Measurements from ENCODE around the gene ITIH5.

DNA sequence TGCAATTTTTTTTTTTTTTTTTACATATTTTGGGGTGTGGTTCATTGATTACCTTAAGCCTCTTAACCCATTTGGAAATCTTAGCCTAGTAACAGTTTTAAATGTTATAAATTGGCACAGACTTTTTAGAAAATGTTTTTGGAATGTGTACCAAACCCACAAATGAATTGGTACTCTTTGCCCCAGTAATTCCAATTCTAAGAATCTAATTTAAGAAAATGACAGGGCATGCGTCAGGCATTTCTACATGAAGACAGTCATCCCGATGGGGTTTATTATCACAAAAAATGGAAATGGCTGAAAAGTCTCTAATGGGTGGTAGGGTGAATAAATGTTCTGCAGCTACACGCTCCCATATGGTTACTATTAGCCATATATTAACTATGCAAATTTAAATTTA, 54.9 kb downstream of the ITIH5 start:
- TF ChIP-seq, protein P1, sequence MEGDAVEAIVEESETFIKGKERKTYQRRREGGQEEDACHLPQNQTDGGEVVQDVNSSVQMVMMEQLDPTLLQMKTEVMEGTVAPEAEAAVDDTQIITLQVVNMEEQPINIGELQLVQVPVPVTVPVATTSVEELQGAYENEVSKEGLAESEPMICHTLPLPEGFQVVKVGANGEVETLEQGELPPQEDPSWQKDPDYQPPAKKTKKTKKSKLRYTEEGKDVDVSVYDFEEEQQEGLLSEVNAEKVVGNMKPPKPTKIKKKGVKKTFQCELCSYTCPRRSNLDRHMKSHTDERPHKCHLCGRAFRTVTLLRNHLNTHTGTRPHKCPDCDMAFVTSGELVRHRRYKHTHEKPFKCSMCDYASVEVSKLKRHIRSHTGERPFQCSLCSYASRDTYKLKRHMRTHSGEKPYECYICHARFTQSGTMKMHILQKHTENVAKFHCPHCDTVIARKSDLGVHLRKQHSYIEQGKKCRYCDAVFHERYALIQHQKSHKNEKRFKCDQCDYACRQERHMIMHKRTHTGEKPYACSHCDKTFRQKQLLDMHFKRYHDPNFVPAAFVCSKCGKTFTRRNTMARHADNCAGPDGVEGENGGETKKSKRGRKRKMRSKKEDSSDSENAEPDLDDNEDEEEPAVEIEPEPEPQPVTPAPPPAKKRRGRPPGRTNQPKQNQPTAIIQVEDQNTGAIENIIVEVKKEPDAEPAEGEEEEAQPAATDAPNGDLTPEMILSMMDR (IDR thresholded peaks at IDR 0.05), result no peak
- no peak for TF ChIP-seq POLR2A (IDR thresholded peaks at IDR 0.05)
